T1000 (cell line): Measurements from ENCODE around the gene KRTAP12-1.

Experiments used
- DNase-seq: peaks from one replicate; lab custom pipeline; 2025; ENCODE audit warnings: mixed read lengths; lab: John Stamatoyannopoulos, UW

The KRTAP12-1 gene

GRCh38 chr21:44681861-44682579 is at the start of gene KRTAP12-1:
KRTAP12-1 (minus strand) TSS chr21:44682163; CDS start chr21:44682123, 40 bp downstream.
- DNase-seq = no peak

- no peak for DNase-seq
These were observed 49.1 kb upstream of the KRTAP12-1 start for GRCh38 chr21:44730951-44731579.

- DNase-seq = no peak
These were observed 48.0 kb upstream of the KRTAP12-1 start for GRCh38 chr21:44730028-44730395.

- no peak for DNase-seq
These were observed 47.5 kb upstream of the KRTAP12-1 start for GRCh38 chr21:44729336-44730027.

GRCh38 chr21:44728716-44729115 is 46.8 kb upstream of the KRTAP12-1 start:
- no peak for DNase-seq

- DNase-seq = no peak
These were observed 45.8 kb upstream of the KRTAP12-1 start for GRCh38 chr21:44727757-44728156.

- no peak for DNase-seq
These were observed 45.4 kb upstream of the KRTAP12-1 start for GRCh38 chr21:44727321-44727720.

- no peak for DNase-seq
These were observed 44.9 kb upstream of the KRTAP12-1 start for GRCh38 chr21:44726826-44727225.

GRCh38 chr21:44724926-44725325 is 43.0 kb upstream of the KRTAP12-1 start:
- no peak for DNase-seq

GRCh38 chr21:44724196-44724595 is 42.2 kb upstream of the KRTAP12-1 start:
- no peak for DNase-seq

GRCh38 chr21:44723177-44724131 is 41.5 kb upstream of the KRTAP12-1 start:
- DNase-seq = no peak

GRCh38 chr21:44722731-44723130 is 40.8 kb upstream of the KRTAP12-1 start:
- DNase-seq = no peak

- no peak for DNase-seq
These were observed 38.2 kb upstream of the KRTAP12-1 start for GRCh38 chr21:44720170-44720569.

GRCh38 chr21:44718571-44718970 is 36.6 kb upstream of the KRTAP12-1 start:
- no peak for DNase-seq

- DNase-seq = no peak
These were observed 36.1 kb upstream of the KRTAP12-1 start for GRCh38 chr21:44718093-44718492.

GRCh38 chr21:44716984-44717383 is 35.0 kb upstream of the KRTAP12-1 start:
- no peak for DNase-seq

GRCh38 chr21:44714905-44715304 is 32.9 kb upstream of the KRTAP12-1 start:
- no peak for DNase-seq

- DNase-seq = no peak
These were observed 31.9 kb upstream of the KRTAP12-1 start for GRCh38 chr21:44713846-44714245.

GRCh38 chr21:44713130-44713529 is 31.2 kb upstream of the KRTAP12-1 start:
- no peak for DNase-seq

GRCh38 chr21:44712203-44713028 is 30.5 kb upstream of the KRTAP12-1 start:
- DNase-seq = no peak
